COLO668 (cell line): ENCODE data around the gene CDK17.
"Not testable (repeated sequence)": the region's sequence is repeated elsewhere in the genome, so short reads cannot be mapped to it uniquely, and the experiment has no call there.

ENCODE experiments used
- DNase-seq: peaks from one replicate; lab custom pipeline; 2025; ENCODE audit not compliant: unreplicated experiment; lab: John Stamatoyannopoulos, UW

Gene CDK17

DNA sequence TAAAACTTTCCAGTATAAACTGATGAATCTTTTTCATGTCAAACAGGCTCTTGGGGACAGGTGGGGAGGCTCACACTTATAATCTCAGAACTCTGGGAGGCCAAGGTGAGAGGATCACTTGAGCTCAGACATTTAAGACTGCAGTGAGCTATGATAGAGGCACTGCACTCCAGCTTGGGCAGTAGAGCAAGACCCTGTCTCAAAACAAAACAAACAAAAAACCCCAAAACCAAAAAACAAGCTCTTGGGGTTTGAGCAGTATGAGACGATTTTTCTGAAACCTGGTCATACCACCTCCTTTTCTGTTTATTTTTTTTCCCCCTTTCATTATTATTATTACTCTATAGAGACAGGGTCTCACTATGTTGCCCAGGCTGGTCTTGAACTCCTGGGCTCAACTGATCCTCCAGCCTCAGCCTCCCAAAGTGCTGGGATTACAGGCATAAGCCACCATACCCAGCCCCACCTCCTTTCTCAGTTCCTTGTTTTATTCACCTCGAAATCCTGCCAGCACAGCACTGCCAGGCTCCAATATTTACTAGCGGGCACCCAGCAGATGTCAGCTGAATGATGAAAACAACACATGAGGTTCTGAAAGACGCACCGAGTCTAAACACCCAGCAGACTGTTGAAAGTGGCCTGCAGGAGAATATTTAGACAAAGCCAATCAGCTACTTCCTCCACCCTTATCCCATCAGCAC lies 19.5 kb upstream of the CDK17 start:
- no peak for DNase-seq

- DNase-seq: not testable (repeated sequence)
Measured at GRCh38 chr12:96417688-96418087, 17.4 kb upstream of the CDK17 start.

DNA sequence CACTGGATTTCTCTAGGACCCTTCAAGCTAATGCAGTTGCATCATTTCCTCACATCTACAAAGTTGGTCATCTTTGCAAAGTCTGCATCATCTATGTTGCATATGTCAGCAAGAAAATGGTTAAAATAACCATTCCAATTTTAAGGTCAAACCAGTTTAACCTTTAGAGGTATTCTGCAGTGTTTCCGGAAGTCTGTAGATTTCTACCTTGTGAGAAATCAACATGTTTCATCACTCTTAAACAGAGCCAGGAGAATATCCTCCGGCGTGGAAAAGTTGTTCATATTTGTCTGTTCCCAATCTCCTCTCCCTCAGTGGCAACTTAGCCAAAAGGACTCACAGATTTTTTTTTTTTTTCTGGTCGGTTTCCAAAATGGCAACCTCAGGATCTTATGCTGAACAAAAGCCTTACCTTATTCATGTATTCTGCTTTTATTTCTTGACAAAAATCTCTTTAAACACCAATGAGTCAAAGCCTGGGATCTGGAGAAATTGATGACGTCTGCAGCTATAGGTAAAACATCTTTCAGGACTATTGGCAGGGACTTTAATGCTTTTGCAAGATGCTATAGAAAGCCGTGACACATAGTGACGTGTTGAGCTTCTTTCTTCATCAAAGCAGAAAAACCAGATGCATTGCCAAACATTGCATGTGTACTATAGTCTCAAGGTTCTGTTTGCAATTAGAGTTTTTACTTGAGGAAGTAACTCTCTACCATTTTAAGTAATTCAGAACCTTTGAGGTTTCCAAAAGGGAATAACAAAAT lies 16.0 kb upstream of the CDK17 start:
- DNase-seq: no peak

DNA sequence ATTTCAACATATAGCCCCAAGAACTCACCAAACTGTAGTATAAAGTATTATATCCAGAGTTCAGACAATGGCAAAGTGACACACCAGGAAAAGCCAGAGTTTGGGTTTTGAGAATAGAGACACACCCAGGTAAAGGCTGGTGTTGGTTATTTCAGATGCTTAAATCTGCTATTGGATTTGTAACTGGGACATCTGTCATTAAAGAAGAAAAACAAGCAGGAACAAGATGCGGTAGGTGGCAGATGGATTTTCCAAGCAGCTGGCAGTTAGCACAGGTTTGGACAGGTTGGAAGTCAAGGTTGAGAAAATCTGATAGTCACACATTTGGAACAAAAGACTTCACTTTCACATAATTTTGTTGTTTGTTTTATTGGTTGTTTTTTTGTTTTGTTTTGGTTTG lies 14.4 kb upstream of the CDK17 start:
- DNase-seq: no peak

- DNase-seq: no peak
Measured at GRCh38 chr12:96412431-96412830, 12.2 kb upstream of the CDK17 start.

- no peak for DNase-seq
Measured at GRCh38 chr12:96409731-96410130, 9.5 kb upstream of the CDK17 start.

- DNase-seq: no peak
Measured at GRCh38 chr12:96408993-96409392, 8.8 kb upstream of the CDK17 start.

GRCh38 chr12:96407429-96408097 lies 7.3 kb upstream of the CDK17 start:
- DNase-seq: not testable (repeated sequence)

DNA sequence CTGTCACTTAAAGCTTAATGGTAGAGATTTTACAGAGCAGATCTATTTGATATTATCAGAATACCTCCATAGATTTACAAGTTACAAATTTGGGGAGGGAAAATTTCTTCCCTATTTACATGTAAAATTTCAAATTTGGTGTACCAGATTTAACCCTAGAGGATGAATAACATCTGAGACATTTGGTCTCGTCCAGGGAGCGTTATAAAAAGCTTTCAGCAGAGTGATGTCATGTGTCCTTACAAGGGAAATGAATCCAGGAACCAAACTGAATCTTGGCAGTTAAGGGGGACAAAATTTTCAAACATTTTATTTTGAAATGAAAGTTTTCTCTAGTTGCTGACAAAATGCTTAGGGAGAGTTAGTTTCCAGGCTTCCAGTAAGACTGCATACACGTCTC lies 4.5 kb upstream of the CDK17 start:
- no peak for DNase-seq

GRCh38 chr12:96403870-96404269 lies 3.6 kb upstream of the CDK17 start:
- DNase-seq: no peak

DNA sequence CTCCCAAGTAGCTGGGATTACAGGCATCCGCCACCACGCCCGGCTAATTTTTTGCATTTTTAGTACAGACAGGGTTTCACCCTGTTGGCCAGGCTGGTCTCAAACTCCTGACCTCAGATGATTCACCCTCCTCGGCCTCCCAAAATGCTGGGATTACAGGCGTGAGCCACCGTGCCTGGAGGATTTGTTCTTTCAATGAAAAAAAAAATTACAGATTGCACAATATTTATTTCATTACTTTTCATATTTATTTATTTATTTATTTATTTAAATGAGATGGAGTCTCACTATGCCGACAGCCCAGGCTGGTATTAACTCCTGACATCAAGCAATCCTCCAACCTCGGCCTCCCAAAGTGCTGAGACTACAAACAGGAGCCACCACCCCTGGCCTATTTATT lies 2.3 kb upstream of the CDK17 start:
- DNase-seq: not testable (repeated sequence)

DNA sequence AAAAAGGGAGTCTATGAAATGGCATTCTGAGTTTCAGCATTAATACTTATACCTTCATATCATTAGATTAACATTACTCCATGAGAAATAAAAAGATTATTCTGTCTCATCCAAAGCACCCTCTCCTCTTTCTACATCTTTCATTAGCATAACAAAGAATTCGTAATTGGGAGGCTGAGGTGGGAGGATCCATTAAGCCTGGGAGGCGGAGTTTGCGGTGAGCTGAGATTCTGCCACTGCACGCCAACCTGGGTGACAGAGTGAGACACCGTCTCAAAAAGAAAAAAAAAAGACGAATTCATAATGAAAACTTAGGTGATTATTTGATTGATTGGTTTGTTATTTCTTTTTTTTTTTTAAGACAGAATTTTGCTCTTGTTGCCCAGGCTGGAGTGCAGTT lies 1.8 kb upstream of the CDK17 start:
- DNase-seq: no peak

GRCh38 chr12:96401076-96401871 lies 1.0 kb upstream of the CDK17 start:
- DNase-seq: peak; percentile 11

GRCh38 chr12:96400631-96401075 lies 414 bp upstream of the CDK17 start:
- DNase-seq: no peak

DNA sequence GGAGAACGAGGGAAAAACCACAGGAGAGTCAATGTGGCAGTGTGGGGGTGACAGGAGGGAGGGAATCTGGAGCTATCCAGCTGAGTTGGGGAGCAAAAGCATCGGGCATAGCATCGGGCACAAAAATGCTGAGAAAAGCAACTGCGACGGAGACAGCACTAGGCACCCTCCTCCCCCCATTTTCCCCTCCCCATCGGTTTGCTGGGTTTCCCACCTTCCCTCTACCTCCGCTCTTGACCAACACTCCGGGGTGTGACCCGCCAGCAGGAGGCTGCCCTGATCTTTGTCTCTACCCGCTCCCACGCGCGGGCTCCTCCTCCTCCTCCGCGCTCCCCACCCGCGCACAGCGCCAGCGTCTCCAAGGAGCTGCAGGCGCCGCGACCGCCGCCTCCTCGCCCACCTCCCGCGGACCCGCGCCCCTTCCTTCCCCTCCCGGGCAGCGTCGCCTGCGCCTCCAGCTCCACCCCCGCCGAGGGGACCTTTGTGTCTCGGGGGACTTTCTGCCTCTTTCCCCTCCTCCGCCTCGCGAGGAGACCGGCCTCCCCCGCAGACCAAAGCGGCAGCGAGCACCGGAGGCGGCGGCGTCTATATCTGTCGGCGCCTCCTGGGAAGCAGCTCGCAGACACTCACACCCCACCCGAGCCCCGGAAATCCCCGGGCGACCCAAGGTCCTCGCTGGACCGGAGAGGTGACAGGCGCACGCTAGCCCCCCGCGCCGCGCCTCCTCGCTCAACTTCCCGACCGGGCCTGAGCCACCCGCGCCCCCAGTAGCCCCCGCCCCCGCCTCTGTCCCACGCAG lies 920 bp downstream of the CDK17 start:
- DNase-seq: peak; percentile 79

GRCh38 chr12:96398424-96399119 lies 1.7 kb downstream of the CDK17 start:
- no peak for DNase-seq

DNA sequence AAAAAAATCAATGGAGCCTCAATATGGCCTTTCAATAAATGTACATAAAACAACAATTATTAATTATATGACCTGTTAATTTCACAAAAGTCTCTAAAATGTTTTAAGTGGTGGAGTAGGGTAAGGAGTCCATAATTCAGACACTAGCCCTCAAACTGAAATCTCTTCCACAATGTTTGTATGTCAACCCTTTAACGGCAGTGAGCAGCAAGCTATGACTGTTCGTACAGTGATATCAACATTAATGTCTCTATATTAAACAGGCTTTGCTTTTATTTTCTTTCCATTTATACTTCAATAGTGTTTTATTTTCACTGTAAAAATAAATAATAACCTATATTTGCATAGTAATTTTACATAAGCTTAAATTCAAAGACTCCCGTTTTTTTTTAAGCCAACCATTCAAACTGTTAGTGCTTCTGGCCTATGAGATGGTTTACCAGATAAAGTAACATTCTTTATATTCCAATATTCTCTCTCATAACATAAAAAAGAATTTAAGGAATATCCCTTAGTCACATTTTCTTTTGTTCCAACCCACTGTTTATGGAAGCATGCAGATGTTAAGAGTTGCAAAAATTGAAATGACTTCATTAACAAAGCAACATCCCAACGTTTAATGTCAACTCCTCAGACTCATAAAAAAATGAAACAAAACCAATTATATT lies 2.3 kb downstream of the CDK17 start:
- no peak for DNase-seq

GRCh38 chr12:96396914-96397313 lies 3.3 kb downstream of the CDK17 start:
- no peak for DNase-seq

- no peak for DNase-seq
Measured at GRCh38 chr12:96396209-96396608, 4.0 kb downstream of the CDK17 start.
